ENCODE results near the gene ZNF469.

GRCh38 chr16:88389191-88389590 is 6.4 kb downstream of the ZNF469 start:
- no peak for TF ChIP-seq CTCF (IDR thresholded peaks at IDR 0.05)
- no peak for TF ChIP-seq POLR2A (IDR thresholded peaks at IDR 0.05)

Data from lower leg skin (tissue), 3 donors.